Measurements from ENCODE around the gene ELL2. TPM values are rescaled to one million over a fixed set of nuclear protein-coding genes. Genes with fewer than 3 reads are reported as not detected.
A peak's percentile ranks its signal among the peaks of the same experiment; 100 is the strongest.
"Not testable (repeated sequence)": the region's sequence is repeated elsewhere in the genome, so short reads cannot be mapped to it uniquely, and the experiment has no call there.

ELL2 gene
- total and polyA plus RNA-seq, 2 of the 13 experiments (the other 11 are each of a cell fraction or from before 2014, with no cell fraction given), result 78.9 to 97.1 TPM

DNA sequence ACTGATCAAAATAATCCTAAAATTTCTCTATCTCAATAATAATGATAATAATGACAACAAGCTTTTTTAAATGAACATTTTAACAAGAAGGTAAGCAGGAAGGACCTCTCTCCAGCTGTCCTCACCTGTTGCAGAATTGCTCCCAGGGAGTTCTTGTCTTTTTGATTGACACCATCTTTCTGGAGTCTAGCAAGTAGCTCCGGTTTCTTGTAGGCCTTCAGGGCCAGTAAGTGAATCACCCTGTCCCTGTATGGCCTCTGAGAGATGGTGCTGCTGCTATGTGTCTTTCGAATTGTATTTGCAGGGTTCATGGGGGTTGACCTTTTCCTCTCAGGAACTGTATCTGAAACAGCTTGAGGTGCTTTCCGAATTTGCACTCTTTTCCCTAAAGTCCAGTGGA is 55.3 kb downstream of the ELL2 start:
- POLR2A ChIA-PET, result not testable (repeated sequence)

GRCh38 chr5:95904827-95905226 is 56.8 kb downstream of the ELL2 start:
- CTCF ChIA-PET (ENCODE audit: low intra/inter-chr PET ratio, low total read pairs), result no interaction called here
- Histone ChIP-seq H3K4me2 (ENCODE audit: low read depth, low read length) (no peak overlapping the region), H3K27ac (ENCODE audit: extremely low read length, insufficient read depth, low read length) (no peak overlapping the region), H3K4me1 (ENCODE audit: insufficient read depth, low read length) (peaks cover 46% of the 10 kb centered on the region), H2AFZ (ENCODE audit: low read length) (no peak overlapping the region), H3K79me2 (ENCODE audit: insufficient read depth, low read length) (peaks cover 71% of the 10 kb centered on the region), H4K20me1 (ENCODE audit: insufficient read depth, low read length) (peaks cover 13% of the 10 kb centered on the region; the same call in 1 of the 2 replicates), H3K9ac (ENCODE audit: insufficient read depth, low read depth, low read length) (no peak overlapping the region), H3K36me3 (replicated peaks in 1 of 2; ENCODE audit: control insufficient read depth in 1 of 2, insufficient read depth in 2 of 2, low read length in 2 of 2) (peaks cover 17 to 60% of the 10 kb centered on the region in 2 experiments), H3K27me3 (ENCODE audit: control insufficient read depth in 1 of 2, insufficient read depth in 2 of 2, low read length in 2 of 2) (no peaks in the 10 kb centered on the region; a peak in 1 of 5 replicates), H3K9me3 (ENCODE audit: low read length) (no peaks in the 10 kb centered on the region), H3K4me3 (replicated peaks in 1 of 3; ENCODE audit: insufficient read depth in 1 of 3, low read depth in 2 of 3, low read length in 3 of 3) (no peak overlapping the region)
- no peak for DNase-seq (ENCODE audit: low spot score)
- no TSS peak for BruUV-seq (replicated peaks)
- WGBS (ENCODE audit: low lambda C conversion rate), result 96% methylated on average over 5 of the region's 5 CpGs
- intact Hi-C loops (cut with micrococcal nuclease; ENCODE audit: unreplicated experiment) (loop anchor here (5.0 kb wide), 1 partner anchor 43 kb away; no protein-coding TSS in a partner anchor), in situ Hi-C loops (cut with HindIII; ENCODE audit: extremely low pct_ligation_motif_present, low pct_unique_long_range_greater_than_20kb) (no loop called here)
- no peak for FAIRE-seq
- ATAC-seq, result no peak
- TF ChIP-seq RBM22 (optimal IDR thresholded peaks at IDR 0.05; ENCODE audit: low read length) (peak; percentile 96), AGO2 (optimal IDR thresholded peaks at IDR 0.05; ENCODE audit: low read depth, low read length) (peak; percentile 51), TEAD2 (CRISPR knock-in tag; IDR thresholded peaks at IDR 0.05) (no peak), SP2 (CRISPR knock-in tag; IDR thresholded peaks at IDR 0.05) (no peak), MED13 (CRISPR knock-in tag; IDR thresholded peaks at IDR 0.05) (no peak)
- POLR2A ChIA-PET, result no interaction called here

More for the DNA sequence above, 55.3 kb downstream of the ELL2 start:
- H3K4me3 ChIP-seq (replicated peaks in 1 of 3; ENCODE audit: insufficient read depth in 1 of 3, low read depth in 2 of 3, low read length in 3 of 3); H2AFZ ChIP-seq (ENCODE audit: low read length); in situ Hi-C loops (cut with HindIII; ENCODE audit: extremely low pct_ligation_motif_present, low pct_unique_long_range_greater_than_20kb); ATAC-seq; BruUV-seq (replicated peaks); H3K9me3 ChIP-seq (ENCODE audit: low read length); H3K27me3 ChIP-seq (ENCODE audit: control insufficient read depth in 1 of 2, insufficient read depth in 2 of 2, low read length in 2 of 2); CTCF ChIA-PET (ENCODE audit: low intra/inter-chr PET ratio, low total read pairs); H3K4me2 ChIP-seq (ENCODE audit: low read depth, low read length); H3K27ac ChIP-seq (ENCODE audit: extremely low read length, insufficient read depth, low read length); H3K9ac ChIP-seq (ENCODE audit: insufficient read depth, low read depth, low read length); FAIRE-seq; DNase-seq (ENCODE audit: low spot score): not testable (repeated sequence)
- WGBS (ENCODE audit: low lambda C conversion rate), result 92% methylated on average over 3 of the region's 3 CpGs
- H3K79me2 ChIP-seq (ENCODE audit: insufficient read depth, low read length), result peaks cover 77% of the 10 kb centered on the region
- H3K36me3 ChIP-seq (replicated peaks in 1 of 2; ENCODE audit: control insufficient read depth in 1 of 2, insufficient read depth in 2 of 2, low read length in 2 of 2), result peaks cover 15 to 56% of the 10 kb centered on the region in 2 experiments
- peaks cover 55% of the 10 kb centered on the region for H3K4me1 ChIP-seq (ENCODE audit: insufficient read depth, low read length)
- H4K20me1 ChIP-seq (ENCODE audit: insufficient read depth, low read length), result peaks cover 18% of the 10 kb centered on the region
- intact Hi-C loops (cut with micrococcal nuclease; ENCODE audit: unreplicated experiment), result loop anchor here (5.0 kb wide), 1 partner anchor 44 kb away; no protein-coding TSS in a partner anchor
- peak; percentile 82 for TF ChIP-seq RBM22 (optimal IDR thresholded peaks at IDR 0.05; ENCODE audit: low read length)
- 0 out of 2 replicates have a peak, but pooled peaks have one; percentile 38 for TF ChIP-seq MBD4 (IDR thresholded peaks at IDR 0.05; ENCODE audit: borderline replicate concordance, low read length)

Data from HepG2 (cell line).